Spleen (tissue), 7 donors: ENCODE results near the gene SSBP3.

Source experiments
- POLR2A ChIP-seq, 3 donors: fragments of 450-650 bp; IDR thresholded peaks; one replicate each; pipeline ENCODE4 v1.5.1; 2017; ENCODE audit warnings: antibody characterized with exemption in 3 of 3, mild to moderate bottlenecking in 1 of 3
- POLR2AphosphoS5 ChIP-seq, 3 donors: sonication (generic); formaldehyde crosslinking; IDR thresholded peaks; one replicate each; pipeline ENCODE4 v1.5.1; 2017; ENCODE audit warnings: antibody characterized with exemption in 3 of 3
- TF ChIP-seq, protein P1 (sequence below), 11 experiments: fragments of 200-600 bp in 7 of 11; fragments of 450-650 bp in 4 of 11; sonication (generic) in 4 of 11; IDR thresholded peaks in 8 of 11; conservative IDR thresholded peaks in 3 of 11; 1 replicate in 7 of 11; 2 replicates in 4 of 11; pipeline versions ENCODE4 v1.4.0 to v1.8.0; 2016 to 2021; ENCODE audit warnings: antibody characterized with exemption in 11 of 11, inconsistent platforms in 4 of 11, mild to moderate bottlenecking in 1 of 11
- donor health status: DM: no; HTN: no; CAD: no; lungs with moderate emphysema.
- donor health status: DM: no; HTN: no; CAD: no.
- donor health status: DM: no; HTN: no; CAD: no.

DNA sequence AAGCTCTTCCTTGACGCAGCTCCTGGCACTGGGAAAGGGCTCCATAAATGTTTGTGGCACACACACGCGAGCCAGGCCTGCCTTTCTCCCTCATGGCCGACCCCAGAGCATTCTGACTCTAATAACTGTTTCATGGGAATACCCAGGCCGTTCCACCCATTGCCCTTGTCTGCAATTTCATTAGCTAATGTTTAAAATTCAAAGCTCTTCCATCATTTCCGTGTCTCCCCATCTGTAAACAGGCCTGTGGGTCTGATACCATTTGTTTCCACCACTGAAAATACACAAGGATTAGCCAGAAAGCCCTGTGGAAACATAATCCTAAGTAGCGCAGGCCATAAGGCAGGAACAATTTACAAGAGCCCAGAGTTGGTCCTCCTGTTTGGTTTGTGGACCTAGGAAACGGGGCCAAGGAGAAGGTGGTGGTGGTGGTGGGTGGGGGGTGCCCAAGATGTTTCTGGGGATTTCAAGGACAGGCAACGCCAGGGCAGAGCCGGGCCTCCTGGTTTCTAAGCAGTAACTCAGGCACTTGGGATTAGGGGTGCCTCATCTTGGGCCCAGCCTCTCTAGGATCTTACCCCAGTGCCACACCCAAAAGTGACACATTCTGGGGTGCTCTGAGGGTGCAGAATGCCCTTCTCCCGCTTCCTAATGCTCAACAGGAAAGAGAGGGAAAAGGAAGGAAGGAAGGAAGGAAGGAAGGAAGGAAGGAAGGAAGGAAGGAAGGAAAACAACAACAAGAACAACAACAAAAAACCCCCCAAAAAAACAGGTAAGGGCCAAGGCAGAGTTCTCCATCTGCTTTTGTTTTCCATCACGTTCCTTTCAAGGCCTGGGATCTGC lies 79.4 kb downstream of the SSBP3 start:
- TF ChIP-seq, protein P1, sequence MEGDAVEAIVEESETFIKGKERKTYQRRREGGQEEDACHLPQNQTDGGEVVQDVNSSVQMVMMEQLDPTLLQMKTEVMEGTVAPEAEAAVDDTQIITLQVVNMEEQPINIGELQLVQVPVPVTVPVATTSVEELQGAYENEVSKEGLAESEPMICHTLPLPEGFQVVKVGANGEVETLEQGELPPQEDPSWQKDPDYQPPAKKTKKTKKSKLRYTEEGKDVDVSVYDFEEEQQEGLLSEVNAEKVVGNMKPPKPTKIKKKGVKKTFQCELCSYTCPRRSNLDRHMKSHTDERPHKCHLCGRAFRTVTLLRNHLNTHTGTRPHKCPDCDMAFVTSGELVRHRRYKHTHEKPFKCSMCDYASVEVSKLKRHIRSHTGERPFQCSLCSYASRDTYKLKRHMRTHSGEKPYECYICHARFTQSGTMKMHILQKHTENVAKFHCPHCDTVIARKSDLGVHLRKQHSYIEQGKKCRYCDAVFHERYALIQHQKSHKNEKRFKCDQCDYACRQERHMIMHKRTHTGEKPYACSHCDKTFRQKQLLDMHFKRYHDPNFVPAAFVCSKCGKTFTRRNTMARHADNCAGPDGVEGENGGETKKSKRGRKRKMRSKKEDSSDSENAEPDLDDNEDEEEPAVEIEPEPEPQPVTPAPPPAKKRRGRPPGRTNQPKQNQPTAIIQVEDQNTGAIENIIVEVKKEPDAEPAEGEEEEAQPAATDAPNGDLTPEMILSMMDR (IDR thresholded peaks at IDR 0.05 in 8 of 11, conservative IDR thresholded peaks at IDR 0.05 in 3 of 11), result no peak
- no peak for TF ChIP-seq POLR2AphosphoS5 (IDR thresholded peaks at IDR 0.05)
- no peak for TF ChIP-seq POLR2A (IDR thresholded peaks at IDR 0.05)
